Effector CD4-positive, alpha-beta T cell (primary cell): ENCODE results near the gene ECEL1.

Experiments
- DNase-seq: peaks from one replicate; pipeline ENCODE4 v3.0.0-alpha.2; 2020

ECEL1 gene

GRCh38 chr2:232483311-232483922, 4.2 kb downstream of the ECEL1 start:
- no peak for DNase-seq

GRCh38 chr2:232482301-232483238, 5.1 kb downstream of the ECEL1 start:
- no peak for DNase-seq

- no peak for DNase-seq
Measured at GRCh38 chr2:232481322-232482140, 6.1 kb downstream of the ECEL1 start.

- no peak for DNase-seq
Measured at GRCh38 chr2:232480201-232481190, 7.1 kb downstream of the ECEL1 start.

GRCh38 chr2:232479341-232480200, 8.1 kb downstream of the ECEL1 start:
- no peak for DNase-seq

GRCh38 chr2:232478571-232479340, 8.9 kb downstream of the ECEL1 start:
- DNase-seq: no peak

- DNase-seq: no peak
Measured at GRCh38 chr2:232477751-232478510, 9.7 kb downstream of the ECEL1 start.

GRCh38 chr2:232476791-232477190, 10.8 kb downstream of the ECEL1 start:
- no peak for DNase-seq

- no peak for DNase-seq
Measured at GRCh38 chr2:232476045-232476444, 11.6 kb downstream of the ECEL1 start.

GRCh38 chr2:232473467-232473890, 14.2 kb downstream of the ECEL1 start:
- no peak for DNase-seq

- no peak for DNase-seq
Measured at GRCh38 chr2:232466221-232466620, 21.4 kb downstream of the ECEL1 start.

- DNase-seq: no peak
Measured at GRCh38 chr2:232465061-232465460, 22.6 kb downstream of the ECEL1 start.

GRCh38 chr2:232464544-232464885, 23.1 kb downstream of the ECEL1 start:
- no peak for DNase-seq

GRCh38 chr2:232463701-232464543, 23.7 kb downstream of the ECEL1 start:
- DNase-seq: no peak

- no peak for DNase-seq
Measured at GRCh38 chr2:232460171-232460570, 27.5 kb downstream of the ECEL1 start.

- no peak for DNase-seq
Measured at GRCh38 chr2:232459419-232460035, 28.1 kb downstream of the ECEL1 start.

GRCh38 chr2:232458661-232459418, 28.8 kb downstream of the ECEL1 start:
- no peak for DNase-seq
